ENCODE data around the gene SEC24B.

- no peak for TF ChIP-seq CTCF (IDR thresholded peaks at IDR 0.05)
- TF ChIP-seq ZFX (IDR thresholded peaks at IDR 0.05; ENCODE audit: borderline replicate concordance), result no peak
Observed at GRCh38 chr4:109572154-109572553, 138.5 kb downstream of the SEC24B start.

Measured in 22Rv1 (cell line).